NCI-H2196 treated with DMSO at 0.1 percent for 48 hours (cell line): Measurements from ENCODE around the gene LRRN2.
A peak's percentile ranks its signal among the peaks of the same experiment; 100 is the strongest.
"Not testable (repeated sequence)": the region's sequence is repeated elsewhere in the genome, so short reads cannot be mapped to it uniquely, and the experiment has no call there.

ENCODE experiments used
- DNase-seq: peaks from one replicate; lab custom pipeline; 2025; ENCODE audit not compliant: unreplicated experiment; lab: John Stamatoyannopoulos, UW

LRRN2 gene

DNA sequence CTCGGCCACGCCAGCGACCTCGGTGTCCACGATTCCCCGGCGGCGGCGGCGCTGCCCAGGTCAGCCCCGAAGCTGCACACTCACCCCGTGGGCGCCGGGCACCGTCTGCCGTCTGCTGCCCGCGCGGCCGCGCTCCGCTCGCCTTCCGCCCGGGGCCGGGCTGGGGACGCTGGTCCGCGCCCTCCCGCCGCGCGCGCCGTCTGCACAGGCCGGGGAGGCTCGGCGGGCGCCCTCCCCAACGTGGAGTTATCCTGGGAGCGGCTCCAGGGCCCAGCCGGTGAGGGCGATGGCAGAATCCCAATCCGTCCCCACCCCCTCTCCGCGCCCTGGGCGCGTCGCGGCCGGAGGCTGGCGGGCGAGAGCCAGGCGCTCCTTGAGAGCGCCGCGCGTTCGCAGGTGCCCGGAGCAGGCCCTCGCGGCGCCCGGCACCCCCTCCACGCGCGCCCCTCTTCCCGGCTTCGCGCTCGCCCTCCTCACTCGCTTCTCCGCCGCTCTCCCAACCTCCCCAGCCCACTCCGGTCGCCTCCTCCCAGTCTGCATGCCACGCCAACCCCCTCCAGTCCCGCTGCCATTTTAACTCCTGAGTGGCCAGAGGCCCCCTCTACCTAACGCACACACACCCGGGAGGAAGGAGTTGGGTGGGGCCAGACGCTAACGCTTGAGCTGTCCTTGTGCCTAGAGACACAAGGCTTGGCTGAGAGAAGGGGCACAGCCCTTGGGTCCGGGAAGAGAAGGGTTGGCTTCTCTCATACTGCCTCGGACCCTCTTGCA, at the start of gene LRRN2:
TSS of gene LRRN2 (minus strand) at position 503 of the 771 bp plus-strand sequence. CDS start 65,746 bp downstream, outside the sequence.
- DNase-seq, result no peak

DNA sequence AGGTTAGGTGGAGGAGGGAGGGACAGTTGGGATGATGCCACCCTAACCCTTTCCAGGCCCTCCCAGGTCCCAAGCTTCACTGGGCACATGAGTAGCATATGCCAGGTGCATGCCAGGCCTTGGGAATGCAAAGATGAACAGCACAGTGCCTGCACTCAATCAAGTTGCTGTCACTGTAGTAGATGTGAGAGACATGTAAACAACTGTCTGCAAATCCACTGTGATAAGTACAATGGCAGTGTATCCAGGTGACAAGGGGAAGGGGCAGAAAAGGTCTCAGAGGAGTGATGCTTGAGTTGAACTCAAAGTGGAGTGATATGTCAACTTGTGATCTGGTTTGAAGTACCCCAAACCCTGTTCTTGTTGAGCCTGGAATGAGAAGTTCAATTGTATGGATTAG, 49.5 kb upstream of the LRRN2 start:
- no peak for DNase-seq

DNA sequence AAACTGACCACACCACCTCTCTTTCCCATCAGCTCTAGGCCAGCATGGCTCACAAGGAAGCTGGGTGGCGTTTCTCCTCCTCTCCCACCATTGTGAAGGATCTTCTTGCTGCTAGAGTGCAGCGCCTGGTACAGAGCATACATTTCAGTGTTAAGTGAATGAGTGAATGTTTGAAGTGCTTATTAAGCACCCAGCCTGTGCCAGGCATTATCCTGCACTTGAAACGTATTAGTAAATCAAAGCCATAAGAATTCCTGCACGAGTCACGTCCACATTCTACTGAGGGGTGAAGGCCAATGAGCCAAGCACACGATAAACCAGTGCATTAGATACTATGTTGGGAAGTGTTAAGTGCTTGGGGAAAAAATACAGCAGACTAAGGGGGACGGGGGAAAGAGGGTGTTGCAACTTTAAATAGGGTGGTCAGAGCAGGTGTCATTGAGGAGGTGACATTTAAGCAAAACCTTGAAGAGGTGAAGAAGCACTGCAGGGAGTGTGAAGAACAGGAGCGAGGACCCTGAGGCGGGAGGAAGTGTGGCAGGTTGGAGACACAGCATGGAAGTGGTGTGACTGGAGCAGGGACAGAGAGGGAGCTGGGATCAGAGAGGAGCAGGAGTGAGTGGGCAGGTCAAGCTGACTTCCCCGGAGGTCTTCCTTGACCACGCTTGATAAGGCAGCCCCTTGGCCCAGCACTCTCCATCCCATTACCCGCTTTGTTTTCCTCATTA, 48.5 kb upstream of the LRRN2 start:
- DNase-seq, result no peak

DNA sequence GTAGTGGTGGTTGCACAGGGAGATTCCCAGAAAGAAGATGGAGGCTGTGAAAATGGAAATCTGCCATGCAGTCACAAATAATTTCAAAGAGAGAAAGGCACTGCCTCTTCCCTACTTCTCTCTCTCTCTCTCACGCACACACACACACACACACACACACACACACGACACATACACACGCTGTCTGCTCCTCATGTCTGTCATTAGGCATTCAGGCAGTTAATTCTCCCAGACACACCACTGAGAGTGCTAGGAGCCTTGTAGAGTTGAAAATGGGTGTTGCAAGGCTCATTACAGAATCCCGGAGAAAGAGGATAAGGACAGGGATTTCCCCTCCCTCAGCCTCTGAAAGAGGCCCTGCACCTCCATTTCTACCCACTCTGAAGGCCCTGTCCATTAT, 47.8 kb upstream of the LRRN2 start:
- DNase-seq, result no peak

DNA sequence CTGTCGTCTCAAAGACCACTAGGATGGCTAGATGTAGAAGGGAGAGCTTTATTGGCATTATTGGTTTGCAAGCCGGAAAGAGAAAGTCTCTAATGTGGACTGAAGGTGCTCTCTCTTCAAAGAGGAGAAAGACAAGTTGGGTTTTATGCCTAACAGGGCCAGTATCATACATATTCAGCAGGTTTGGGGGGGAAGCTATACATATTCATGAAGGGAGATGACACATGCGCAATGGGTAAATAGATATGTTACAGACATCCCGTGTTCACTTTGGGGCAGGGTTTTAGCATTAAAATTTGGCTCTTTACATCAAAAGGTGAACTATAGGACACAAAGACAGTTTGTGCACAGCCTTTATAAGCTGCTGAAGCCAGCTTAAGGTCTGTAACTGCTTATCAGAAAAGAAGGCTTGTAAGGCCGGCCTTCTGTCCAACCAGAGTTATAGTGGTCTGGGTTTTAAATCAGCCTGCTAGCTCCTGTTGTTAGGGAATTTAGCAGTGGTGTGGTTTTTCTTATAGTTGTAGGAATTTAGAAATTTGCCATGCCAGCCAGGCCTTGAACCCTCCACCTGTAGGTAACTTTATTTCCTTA, 46.5 kb upstream of the LRRN2 start:
- DNase-seq, result no peak

DNA sequence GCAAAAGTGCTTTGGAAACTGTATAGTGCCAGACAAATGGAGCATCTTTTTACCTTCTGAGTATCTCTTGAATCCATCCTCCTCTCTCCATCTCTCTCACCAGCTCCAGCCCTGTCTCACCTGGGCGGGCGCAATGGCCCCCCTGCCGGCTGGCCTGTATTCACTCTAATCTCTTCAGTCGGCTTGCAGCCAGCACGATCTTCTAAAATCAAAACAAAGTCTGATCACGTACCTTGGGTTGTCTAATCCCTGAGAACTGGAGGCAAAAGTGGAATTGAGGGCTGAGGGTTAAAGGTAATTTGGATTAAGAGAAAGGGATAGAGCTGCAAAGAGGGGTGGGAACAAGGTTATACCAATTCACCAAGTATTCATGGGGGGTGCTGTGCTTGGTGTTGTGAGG, 46.0 kb upstream of the LRRN2 start:
- no peak for DNase-seq

DNA sequence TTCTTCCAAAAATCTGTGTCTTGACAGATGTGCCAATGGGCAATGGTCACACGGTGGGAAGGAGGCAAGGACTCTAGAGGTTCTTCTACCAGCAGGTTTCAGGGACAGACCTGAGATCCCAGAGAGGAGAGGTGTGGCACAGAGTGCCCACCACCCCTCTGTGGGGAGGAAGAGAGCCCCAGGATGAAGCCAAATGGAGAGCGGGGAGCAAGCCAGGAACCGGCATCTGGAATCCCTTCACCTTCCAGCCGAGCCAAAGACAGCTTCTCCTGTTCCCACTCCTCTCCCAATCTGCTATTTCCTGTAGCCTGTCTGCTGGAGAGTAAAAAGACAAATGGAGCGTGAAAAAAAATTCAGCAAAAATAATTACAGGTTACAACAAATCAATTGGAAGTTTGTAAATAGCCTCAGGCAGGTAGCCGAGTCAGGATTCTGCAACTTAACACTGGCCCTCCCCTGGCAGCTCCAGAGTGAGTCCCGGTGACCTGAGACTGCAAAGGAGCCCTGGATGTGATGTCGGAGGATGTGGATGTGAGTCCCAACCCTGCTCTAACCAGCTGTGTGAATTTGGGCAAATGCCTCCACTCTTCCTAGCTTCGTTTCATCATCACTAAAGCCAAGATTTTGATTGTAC, 45.4 kb upstream of the LRRN2 start:
- no peak for DNase-seq

DNA sequence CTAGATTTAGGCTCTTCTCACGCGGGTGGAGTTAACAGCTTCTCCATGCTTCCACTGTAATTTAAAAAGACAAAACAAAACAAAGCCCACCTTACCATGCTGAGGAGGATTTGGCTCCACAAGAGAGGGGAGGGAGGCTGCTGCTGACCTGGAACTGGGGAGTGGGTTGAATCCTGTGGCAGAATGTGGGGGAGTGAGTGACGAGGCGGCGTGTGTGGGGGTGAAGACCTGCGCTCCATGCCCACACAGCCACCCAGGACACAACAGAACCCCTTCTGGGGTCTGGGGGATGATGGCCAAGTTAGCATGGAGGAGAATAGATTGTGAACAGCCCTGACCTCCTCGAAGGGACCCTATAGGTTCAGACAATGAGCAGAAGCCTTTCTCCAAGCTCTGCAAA, 44.0 kb upstream of the LRRN2 start:
- DNase-seq, result no peak

DNA sequence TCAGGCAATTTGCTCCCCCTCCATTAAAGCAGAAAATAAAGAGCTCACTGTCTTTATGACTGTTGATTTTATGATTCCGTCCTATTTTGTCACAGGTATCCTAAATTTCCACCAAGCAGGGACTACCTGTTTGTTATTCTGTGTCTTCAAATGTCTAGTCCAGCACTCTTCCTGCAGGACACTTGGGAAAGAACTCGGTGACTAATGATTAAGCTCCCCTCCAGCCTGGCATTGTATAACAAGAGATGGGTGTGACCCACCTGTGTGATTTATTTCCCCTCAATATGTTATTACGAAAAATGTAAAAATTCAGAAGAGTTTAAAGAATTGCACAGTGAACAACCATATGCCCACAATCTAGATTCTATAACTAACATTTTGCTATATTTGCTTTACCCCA, 42.9 kb upstream of the LRRN2 start:
- no peak for DNase-seq

DNA sequence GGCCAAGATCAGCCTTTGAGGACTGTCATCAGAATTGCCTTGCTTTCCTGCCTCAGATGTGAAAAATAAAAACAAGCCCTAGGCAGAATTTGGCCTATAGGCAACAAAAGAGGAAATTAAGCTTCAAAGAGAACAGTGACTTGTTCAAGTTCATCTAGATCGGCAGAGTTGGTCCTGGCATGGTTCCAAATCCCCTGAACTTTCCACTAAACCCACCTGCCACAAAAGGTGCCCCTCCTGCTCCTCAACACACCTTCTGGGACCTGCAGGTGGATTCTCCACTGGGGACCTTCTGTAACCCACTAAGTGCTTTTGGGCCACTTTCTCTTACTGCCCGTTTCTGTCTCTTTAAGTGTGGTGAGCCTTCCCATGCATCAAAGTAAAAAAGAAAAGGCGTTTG, 42.5 kb upstream of the LRRN2 start:
- DNase-seq, result no peak

DNA sequence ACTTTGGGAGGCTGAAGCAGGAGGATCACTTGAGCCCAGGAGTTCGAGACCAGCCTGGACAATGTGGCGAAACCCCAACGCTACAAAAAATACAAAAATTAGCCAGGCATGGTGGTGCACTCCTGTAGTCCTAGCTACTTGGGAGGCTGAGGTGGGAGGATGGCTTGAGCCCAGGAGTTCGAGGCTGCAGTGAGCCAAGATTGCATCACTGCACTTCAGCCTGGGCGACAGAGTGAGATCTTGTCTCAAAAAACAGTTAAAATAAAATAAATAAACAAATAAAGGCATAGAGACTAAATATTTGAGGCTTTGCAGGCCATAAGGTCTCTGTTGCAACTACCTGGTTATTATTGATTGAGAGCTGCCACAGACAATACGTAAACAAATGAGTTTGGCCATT, 41.9 kb upstream of the LRRN2 start:
- not testable (repeated sequence) for DNase-seq

DNA sequence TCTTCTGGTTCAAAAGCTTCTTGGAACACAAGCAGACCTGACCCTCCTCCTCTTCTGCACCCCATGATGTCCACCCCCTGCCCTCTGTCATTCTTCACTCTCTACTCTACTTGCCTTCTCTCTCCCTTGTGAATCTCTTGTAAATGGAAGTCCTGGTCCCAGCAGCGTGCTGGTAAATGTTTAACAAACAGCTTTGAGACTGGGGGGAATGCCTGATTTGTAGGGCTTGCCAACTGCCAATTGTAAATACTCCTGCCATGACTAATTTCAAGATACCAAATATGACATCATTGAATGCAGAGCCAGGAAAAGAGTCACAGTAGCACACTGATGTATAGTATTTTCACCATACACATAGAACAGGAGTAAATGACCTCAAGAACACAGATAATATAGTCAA, 40.9 kb upstream of the LRRN2 start:
- no peak for DNase-seq

DNA sequence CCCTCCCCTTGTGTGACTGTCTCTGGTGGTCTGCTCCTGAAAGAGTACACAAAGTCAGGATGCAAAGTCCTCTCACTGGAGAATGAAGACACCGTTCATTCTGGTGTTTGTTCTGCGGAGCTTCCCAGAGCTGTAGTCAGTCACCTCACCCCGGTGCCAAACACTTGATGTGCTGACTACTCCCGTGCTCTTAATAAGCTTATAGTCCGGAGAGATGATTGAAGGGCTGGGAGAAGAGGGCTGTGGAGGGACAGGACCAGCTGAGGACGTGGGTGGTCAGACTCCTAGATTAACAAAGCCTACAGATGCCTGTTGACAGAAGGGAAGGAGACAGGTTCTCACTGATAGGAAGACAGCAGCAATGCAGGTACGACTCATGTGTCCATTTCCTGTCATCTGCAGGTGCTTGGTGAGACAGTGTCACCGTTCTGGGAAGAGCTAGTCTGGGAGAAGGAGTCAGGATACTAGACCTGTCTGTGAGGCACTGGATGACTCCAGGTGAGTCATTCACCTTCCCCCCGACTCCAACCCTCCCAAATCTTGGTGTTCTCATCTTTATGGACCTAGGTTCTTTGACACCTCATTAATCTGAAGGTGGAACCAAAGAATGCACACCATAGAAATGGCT, 40.4 kb upstream of the LRRN2 start:
- peak; percentile 32 for DNase-seq

DNA sequence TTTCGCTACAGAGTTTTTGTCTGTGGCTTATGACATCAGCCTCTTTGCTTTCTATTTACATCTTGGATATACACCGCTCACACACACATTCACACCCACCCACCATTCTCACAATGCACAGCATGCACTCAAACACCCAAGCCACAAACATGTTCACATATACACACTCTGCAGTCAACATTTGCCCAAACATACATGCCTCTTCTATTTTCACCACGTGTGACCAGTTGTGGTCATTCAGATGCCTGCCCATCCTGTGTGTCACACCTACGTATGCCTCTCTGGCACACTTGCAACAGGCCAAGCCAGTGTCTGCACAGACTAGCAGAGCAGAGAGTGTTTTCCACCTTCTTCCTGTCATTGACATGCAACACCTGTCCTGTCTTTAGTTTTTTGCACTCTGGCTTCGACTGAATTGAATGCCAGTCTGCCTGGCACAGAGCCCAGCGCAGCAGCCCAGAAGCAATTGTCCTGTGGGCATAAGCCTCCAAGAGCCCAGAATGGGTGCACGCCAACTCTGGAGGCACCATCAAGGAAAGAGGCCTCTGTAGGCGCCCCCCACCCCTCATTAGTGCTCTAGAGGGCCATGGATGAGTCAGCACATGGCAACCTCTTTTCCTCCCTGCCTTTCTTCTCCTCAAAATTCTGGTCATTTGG, 37.7 kb upstream of the LRRN2 start:
- peak; percentile 83 for DNase-seq

DNA sequence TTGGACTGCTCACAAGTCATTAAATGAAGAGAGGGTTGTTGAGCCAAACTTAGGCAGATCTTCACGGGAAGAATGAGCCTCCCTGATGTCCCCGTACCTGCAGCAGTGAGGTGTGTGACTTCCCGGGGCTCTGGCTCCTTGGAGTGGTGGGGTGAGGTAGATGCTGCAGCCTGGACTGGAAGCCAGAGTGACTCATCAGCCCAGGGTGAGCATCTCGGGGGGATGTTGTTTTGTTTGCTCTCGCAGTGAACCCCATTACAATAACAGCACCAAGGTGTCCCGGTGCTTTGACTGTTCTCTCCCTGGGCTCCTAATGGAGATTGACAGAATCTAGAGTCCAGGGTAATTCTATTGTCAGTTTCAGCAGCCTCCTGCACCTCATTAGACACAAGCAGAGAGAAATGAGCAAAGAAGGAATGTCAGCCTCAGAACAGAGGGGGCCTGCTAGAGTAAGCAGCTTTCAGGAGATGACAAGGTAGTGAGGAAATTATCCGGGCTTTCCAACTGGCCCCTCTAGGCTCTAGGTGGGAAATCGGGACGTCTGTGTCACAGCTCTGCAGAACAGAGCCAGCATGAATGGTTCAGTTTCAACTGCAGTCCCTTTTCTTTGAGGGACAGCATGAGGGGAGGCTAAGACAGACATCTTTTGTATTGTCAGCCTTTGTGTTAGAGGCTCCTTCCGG, 36.0 kb upstream of the LRRN2 start:
- DNase-seq, result no peak

DNA sequence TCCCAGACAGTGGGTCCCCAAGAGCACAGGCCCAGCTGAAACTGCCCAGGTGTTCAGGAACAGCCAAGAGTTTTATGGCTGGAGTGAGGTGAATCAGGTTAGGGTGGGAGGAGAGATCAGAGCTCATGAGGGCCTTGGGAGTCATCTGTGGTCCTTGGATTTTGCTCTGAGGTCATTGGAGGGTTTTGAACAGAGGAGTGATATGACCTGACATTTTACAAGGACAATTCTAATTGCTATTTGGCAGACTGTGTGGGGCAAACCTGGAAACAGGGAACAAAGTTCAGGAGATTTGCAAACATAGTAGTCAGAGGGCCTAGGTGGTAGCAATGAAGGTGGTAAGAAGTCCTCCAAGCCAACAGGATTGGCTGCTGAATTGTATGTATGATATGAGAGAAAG, 31.1 kb upstream of the LRRN2 start:
- no peak for DNase-seq

DNA sequence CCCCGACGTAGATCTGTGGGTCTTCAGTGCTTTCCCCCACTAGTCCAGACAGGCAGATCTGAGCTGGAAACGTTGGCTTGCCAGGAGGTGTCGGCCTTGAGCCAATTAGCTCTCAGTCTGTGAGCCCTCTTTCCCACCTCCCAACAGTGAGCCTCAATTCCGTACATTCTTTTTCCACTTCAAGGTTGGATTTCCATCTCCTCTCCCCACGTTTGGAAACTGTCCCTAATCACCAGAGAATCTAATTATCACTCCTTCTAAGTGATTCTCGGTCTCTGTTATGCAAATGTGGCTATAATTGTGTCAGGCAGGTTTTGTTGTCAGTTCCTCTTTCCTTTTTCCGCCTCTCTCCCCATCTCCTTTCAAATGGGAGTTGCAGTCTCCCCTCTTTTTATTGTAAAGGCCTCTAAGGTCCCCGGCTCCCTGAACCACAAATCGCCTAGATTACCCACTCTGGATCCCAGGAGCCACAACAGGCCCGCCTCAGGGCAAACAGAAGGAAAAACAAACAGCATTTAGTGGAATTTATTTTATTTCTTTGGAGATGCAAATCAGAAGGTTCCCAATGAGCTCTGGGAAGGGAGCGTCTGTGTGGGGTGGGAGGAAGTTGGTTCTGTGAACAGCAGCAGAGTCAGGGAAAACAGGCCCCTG, 29.4 kb upstream of the LRRN2 start:
- no peak for DNase-seq

DNA sequence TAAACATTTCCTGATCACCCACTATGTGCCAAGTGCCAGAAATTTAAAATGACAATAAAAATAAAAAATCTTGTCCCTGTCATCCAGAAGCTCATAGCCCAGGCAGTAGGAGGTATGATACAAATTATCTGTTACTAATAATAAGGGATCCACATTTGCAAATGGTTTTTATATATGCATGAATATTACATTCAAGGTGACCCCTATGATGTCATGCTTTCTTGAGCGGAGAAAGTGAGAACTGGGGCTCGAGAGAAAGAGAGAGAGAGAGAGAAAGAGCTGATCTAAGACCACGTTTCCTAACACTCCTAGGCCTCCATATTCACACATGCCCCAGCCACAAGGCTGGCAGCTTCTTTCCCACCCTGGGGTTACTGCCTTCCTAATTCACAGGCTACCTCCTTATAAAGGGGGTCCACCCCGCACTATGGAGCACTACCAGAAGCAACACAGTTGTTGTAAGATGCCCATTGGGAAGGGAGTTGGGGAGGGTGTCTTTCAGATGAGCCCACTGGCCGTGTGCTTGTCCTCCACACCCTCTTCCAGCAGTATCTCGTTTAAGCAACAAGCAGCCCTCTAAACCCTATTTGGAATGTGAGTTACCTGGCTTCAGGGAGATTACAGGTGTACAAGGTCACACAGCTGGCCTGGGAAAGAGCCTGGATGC, 28.8 kb upstream of the LRRN2 start:
- DNase-seq, result no peak

DNA sequence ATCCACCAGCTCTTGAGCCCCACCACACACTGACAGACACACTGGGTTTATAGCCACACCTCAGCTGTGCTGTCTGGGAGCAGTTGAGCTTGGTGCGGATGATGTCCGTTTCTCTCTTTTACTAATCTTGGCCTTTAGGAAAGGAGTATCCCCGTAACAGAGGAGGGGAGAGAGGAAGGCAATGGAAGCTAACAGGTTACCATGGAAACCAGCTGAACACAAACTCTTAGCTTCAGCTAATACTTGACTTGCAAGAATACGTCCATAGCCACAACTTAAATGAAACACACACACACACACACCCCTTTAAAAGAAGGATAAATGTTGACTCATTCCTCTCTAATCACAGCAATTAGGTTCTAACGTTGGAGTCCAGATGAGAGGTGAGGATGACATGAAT, 28.0 kb upstream of the LRRN2 start:
- no peak for DNase-seq
